Trophoblast cell (in vitro differentiated cells and primary cell): ENCODE data around the gene CMYA5.

ENCODE experiments used
- DNase-seq, 2 donors: peaks; one replicate each; pipeline ENCODE4 v3.0.0-alpha.2; 2016
- H2AFZ ChIP-seq: 2 replicates; pipeline ENCODE4 v1.6.1; 2013; ENCODE audit warnings: low read length, moderate library complexity, mild to moderate bottlenecking; ENCODE audit not compliant: insufficient read depth, poor library complexity
- H2AK5ac ChIP-seq: 2 replicates; pipeline ENCODE4 v1.6.1; 2013; ENCODE audit warnings: mild to moderate bottlenecking, low read length
- H2BK120ac ChIP-seq: 2 replicates; pipeline ENCODE4 v1.6.1; 2013; ENCODE audit warnings: low read length, mild to moderate bottlenecking, moderate library complexity; ENCODE audit not compliant: insufficient read depth, poor library complexity
- H2BK12ac ChIP-seq: 2 replicates; pipeline ENCODE4 v1.6.1; 2013; ENCODE audit warnings: mild to moderate bottlenecking, low read length, moderate library complexity
- H2BK5ac ChIP-seq: 2 replicates; pipeline ENCODE4 v1.6.1; 2013; ENCODE audit warnings: low read length, low read depth, moderate library complexity, mild to moderate bottlenecking; ENCODE audit not compliant: poor library complexity
- H3K14ac ChIP-seq: 2 replicates; pipeline ENCODE4 v1.6.1; 2013; ENCODE audit warnings: mild to moderate bottlenecking, low read length
- H3K18ac ChIP-seq: 2 replicates; pipeline ENCODE4 v1.6.1; 2013; ENCODE audit warnings: mild to moderate bottlenecking, low read length
- H3K23ac ChIP-seq: 2 replicates; pipeline ENCODE4 v1.6.1; 2013; ENCODE audit warnings: low read length
- H3K27ac ChIP-seq: 2 replicates; pipeline ENCODE4 v1.5.1; 2013; ENCODE audit warnings: low read depth, mild to moderate bottlenecking, inconsistent platforms, low read length, moderate library complexity
- H3K27me3 ChIP-seq: 2 replicates; pipeline ENCODE4 v1.6.1; 2013; ENCODE audit warnings: inconsistent platforms, mild to moderate bottlenecking, low read length, moderate library complexity; ENCODE audit not compliant: insufficient read depth
- H3K36me3 ChIP-seq, 2 experiments: 1 replicate in 1 of 2; 2 replicates in 1 of 2; pipeline ENCODE4 v1.6.1; 2013; ENCODE audit warnings: low read length in 2 of 2, mild to moderate bottlenecking in 2 of 2, moderate library complexity in 1 of 2; ENCODE audit not compliant: insufficient read depth in 2 of 2, control insufficient read depth in 1 of 2
- H3K4ac ChIP-seq: 2 replicates; pipeline ENCODE4 v1.6.1; 2013; ENCODE audit warnings: low read depth, mild to moderate bottlenecking, low read length, moderate library complexity
- H3K4me1 ChIP-seq, 2 experiments: 1 replicate in 1 of 2; 2 replicates in 1 of 2; pipeline ENCODE4 v1.6.1; 2013; ENCODE audit warnings: low read length in 2 of 2, mild to moderate bottlenecking in 2 of 2, moderate library complexity in 1 of 2; ENCODE audit not compliant: insufficient read depth in 2 of 2, control insufficient read depth in 1 of 2
- H3K4me2 ChIP-seq: 2 replicates; pipeline ENCODE4 v1.6.1; 2013; ENCODE audit warnings: inconsistent platforms, mild to moderate bottlenecking, low read length, moderate library complexity
- H3K4me3 ChIP-seq: 2 replicates; pipeline ENCODE4 v1.5.1; 2013; ENCODE audit warnings: mild to moderate bottlenecking, low read depth, low read length, inconsistent platforms
- H3K79me1 ChIP-seq: one replicate; pipeline ENCODE4 v1.6.1; 2013; ENCODE audit warnings: low read length
- H3K79me2 ChIP-seq: 2 replicates; pipeline ENCODE4 v1.6.1; 2013; ENCODE audit warnings: low read length, mild to moderate bottlenecking; ENCODE audit not compliant: control insufficient read depth, insufficient read depth, poor library complexity
- H3K9ac ChIP-seq: 2 replicates; pipeline ENCODE4 v1.6.1; 2013; ENCODE audit warnings: mild to moderate bottlenecking, low read length
- H3K9me3 ChIP-seq: 2 replicates; pipeline ENCODE4 v1.6.1; 2013; ENCODE audit warnings: low read depth, mild to moderate bottlenecking, control low read depth, inconsistent platforms, low read length; ENCODE audit not compliant: insufficient read depth
- H4K12ac ChIP-seq: 2 replicates; pipeline ENCODE4 v1.6.1; 2013; ENCODE audit warnings: low read depth, mild to moderate bottlenecking, low read length, moderate library complexity
- H4K8ac ChIP-seq: 2 replicates; pipeline ENCODE4 v1.6.1; 2013; ENCODE audit warnings: low read depth, mild to moderate bottlenecking, low read length, moderate library complexity
- H4K91ac ChIP-seq: one replicate; pipeline ENCODE4 v1.6.1; 2013; ENCODE audit warnings: low read depth, mild to moderate bottlenecking, low read length, moderate library complexity
- WGBS: extraction: QIAGEN DNeasy Blood & Tissue Kit; methylation state at CpG from one replicate; pipeline ENCODE4 v1.1.7; 2013; ENCODE audit warnings: missing lambda C conversion rate; ENCODE audit not compliant: insufficient read length, insufficient coverage; ENCODE audit errors: extremely low coverage; 5-methylcytosine and 5-hydroxymethylcytosine counted together

Gene CMYA5

DNA sequence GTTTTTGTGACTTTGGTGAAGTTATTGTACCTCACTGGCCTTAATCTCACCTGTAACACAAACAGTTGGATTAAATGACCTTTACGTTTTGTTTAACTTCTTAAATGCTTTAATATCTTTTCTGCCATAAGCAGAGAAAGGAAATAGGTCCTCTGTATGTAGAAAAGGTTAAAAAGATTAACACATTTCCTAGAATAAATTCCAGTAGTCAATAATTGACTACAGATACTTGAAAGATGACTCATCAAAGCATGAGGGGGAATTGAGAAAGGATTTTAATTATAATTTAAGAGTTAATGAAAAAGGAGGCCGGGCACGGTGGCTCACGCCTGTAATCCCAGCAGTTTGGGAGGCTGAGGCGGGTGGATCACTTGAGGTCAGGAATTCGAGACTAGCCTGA lies 35.8 kb upstream of the CMYA5 start:
- Histone ChIP-seq H3K36me3 (peaks cover 0 to 3% of the 10 kb centered on the region in 2 experiments), H3K27me3 (no peaks in the 10 kb centered on the region), H3K4ac (no peak overlapping the region), H3K4me1 (no peaks in the 10 kb centered on the region), H3K4me2 (no peak overlapping the region), H2AFZ (no peak overlapping the region), H2BK12ac (no peak overlapping the region), H3K9me3 (no peaks in the 10 kb centered on the region), H3K18ac (no peak overlapping the region), H3K27ac (no peak overlapping the region), H2BK5ac (no peak overlapping the region), H3K14ac (no peak overlapping the region), H4K8ac (no peak overlapping the region), H3K79me1 (no peaks in the 10 kb centered on the region), H4K91ac (no peak overlapping the region), H3K4me3 (no peak overlapping the region), H4K12ac (no peak overlapping the region), H3K23ac (no peak overlapping the region), H2AK5ac (no peak overlapping the region), H2BK120ac (no peak overlapping the region), H3K79me2 (no peaks in the 10 kb centered on the region), H3K9ac (no peak overlapping the region)
- no peak for DNase-seq
- WGBS = no CpG with 5 or more reads among the region's 6 CpGs

DNA sequence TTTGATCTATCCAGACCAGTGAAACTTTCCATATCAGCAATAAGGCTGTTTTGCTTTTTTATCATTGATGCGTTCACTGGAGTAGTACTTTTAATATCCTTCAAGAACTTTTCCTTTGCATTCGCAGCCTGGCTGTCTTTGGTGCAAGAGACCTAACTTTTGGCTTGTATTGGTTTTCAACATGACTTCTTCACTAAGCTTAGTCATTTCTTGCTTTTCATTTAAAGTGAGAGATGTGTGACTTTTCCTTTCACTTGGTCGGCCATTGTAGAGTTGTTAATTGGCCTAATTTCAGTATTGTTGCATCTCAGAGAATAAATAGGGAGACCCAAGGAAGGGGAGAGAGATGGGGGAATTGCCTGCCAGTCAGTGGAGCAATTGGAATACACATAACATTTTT lies 26.4 kb upstream of the CMYA5 start:
- H3K4me3 ChIP-seq = no peak overlapping the region
- H3K14ac ChIP-seq = no peak overlapping the region
- no peak overlapping the region for H2AFZ ChIP-seq
- H2AK5ac ChIP-seq = no peak overlapping the region
- no peaks in the 10 kb centered on the region for H3K27me3 ChIP-seq
- H3K9me3 ChIP-seq = no peaks in the 10 kb centered on the region
- H2BK12ac ChIP-seq = no peak overlapping the region
- H3K4me2 ChIP-seq = no peak overlapping the region
- no peaks in the 10 kb centered on the region for H3K79me2 ChIP-seq
- H2BK5ac ChIP-seq = no peak overlapping the region
- no peak overlapping the region for H4K8ac ChIP-seq
- no CpG with 5 or more reads among the region's 3 CpGs for WGBS
- H3K23ac ChIP-seq = no peak overlapping the region
- H3K9ac ChIP-seq = no peak overlapping the region
- no peak overlapping the region for H2BK120ac ChIP-seq
- no peak overlapping the region for H4K91ac ChIP-seq
- no peaks in the 10 kb centered on the region for H3K4me1 ChIP-seq
- H3K18ac ChIP-seq = no peak overlapping the region
- no peak overlapping the region for H3K4ac ChIP-seq
- H3K79me1 ChIP-seq = no peaks in the 10 kb centered on the region
- H3K36me3 ChIP-seq = peaks cover 2 to 6% of the 10 kb centered on the region in 2 experiments
- DNase-seq = no peak
- H4K12ac ChIP-seq = no peak overlapping the region
- no peak overlapping the region for H3K27ac ChIP-seq

DNA sequence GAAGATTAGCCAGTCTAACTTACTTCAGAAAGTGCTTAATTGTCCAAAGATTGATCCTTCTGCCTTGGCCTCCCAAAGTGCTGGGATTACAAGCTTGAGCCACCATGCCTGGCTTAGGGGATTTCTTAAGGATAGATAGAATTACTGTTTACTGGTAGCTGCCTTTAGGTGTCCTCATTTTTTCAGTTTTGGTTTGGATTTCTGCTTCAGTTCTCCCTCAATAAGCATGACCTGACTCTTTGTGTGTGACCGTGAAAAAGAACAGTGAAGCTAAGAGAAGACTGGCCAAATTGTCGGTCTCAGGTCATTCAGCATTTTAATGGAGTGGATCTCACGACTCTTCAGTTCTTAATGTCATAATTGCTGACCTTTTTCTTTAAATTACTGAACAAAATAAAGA lies 22.9 kb upstream of the CMYA5 start:
- H3K14ac ChIP-seq = no peak overlapping the region
- H3K4me1 ChIP-seq = no peaks in the 10 kb centered on the region
- no peak overlapping the region for H2BK120ac ChIP-seq
- H4K91ac ChIP-seq = no peak overlapping the region
- WGBS = no CpG with 5 or more reads among the region's 3 CpGs
- H3K4ac ChIP-seq = no peak overlapping the region
- H3K36me3 ChIP-seq = peaks cover 3 to 5% of the 10 kb centered on the region in 2 experiments
- H4K12ac ChIP-seq = no peak overlapping the region
- H3K9me3 ChIP-seq = no peaks in the 10 kb centered on the region
- H3K9ac ChIP-seq = no peak overlapping the region
- no peak overlapping the region for H2BK12ac ChIP-seq
- no peak overlapping the region for H3K27ac ChIP-seq
- no peak overlapping the region for H3K4me2 ChIP-seq
- no peak overlapping the region for H3K4me3 ChIP-seq
- no peaks in the 10 kb centered on the region for H3K79me1 ChIP-seq
- no peaks in the 10 kb centered on the region for H3K27me3 ChIP-seq
- H2AK5ac ChIP-seq = no peak overlapping the region
- H2BK5ac ChIP-seq = no peak overlapping the region
- no peak for DNase-seq
- H3K79me2 ChIP-seq = no peaks in the 10 kb centered on the region
- no peak overlapping the region for H2AFZ ChIP-seq
- no peak overlapping the region for H3K18ac ChIP-seq
- no peak overlapping the region for H3K23ac ChIP-seq
- H4K8ac ChIP-seq = no peak overlapping the region

DNA sequence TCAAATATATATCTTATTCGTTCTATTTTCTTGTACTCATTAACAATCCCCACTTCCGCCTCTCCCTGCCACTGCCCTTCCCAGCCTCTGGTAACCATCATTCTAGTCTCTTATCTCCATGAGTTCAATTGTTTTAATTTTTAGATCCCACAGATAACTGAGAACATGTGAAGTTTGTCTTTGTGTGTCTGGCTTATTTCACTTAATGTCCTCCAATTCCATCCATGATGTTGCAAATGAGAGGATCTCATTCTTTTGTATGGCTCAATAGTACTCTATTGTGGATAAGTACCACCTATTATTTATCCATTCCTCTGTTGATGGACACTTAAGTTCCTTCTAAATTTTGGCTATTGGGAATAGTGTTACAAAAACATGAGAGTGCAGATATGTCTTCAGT lies 17.2 kb upstream of the CMYA5 start:
- Histone ChIP-seq H3K9me3 (no peaks in the 10 kb centered on the region), H3K9ac (no peak overlapping the region), H2BK120ac (no peak overlapping the region), H2BK5ac (no peak overlapping the region), H3K23ac (no peak overlapping the region), H3K4me2 (no peak overlapping the region), H3K4ac (no peak overlapping the region), H3K79me1 (no peaks in the 10 kb centered on the region), H2AK5ac (no peak overlapping the region), H3K4me1 (no peaks in the 10 kb centered on the region), H2BK12ac (no peak overlapping the region), H3K14ac (no peak overlapping the region), H4K12ac (no peak overlapping the region), H4K8ac (no peak overlapping the region), H3K18ac (no peak overlapping the region), H3K27ac (no peak overlapping the region), H3K27me3 (no peaks in the 10 kb centered on the region), H4K91ac (no peak overlapping the region), H3K79me2 (no peaks in the 10 kb centered on the region), H2AFZ (no peak overlapping the region), H3K4me3 (no peak overlapping the region), H3K36me3 (peaks cover 3 to 7% of the 10 kb centered on the region in 2 experiments)
- no peak for DNase-seq
- WGBS = no CpG with 5 or more reads among the region's 2 CpGs
